ENCODE data around the gene DAAM2.

Gene DAAM2

GRCh38 chr6:39930540-39930939 is 138.4 kb downstream of the DAAM2 start:
- DNase-seq (ENCODE audit: low read depth in 2 of 2): no peak

GRCh38 chr6:39931607-39932006 is 139.4 kb downstream of the DAAM2 start:
- DNase-seq (ENCODE audit: low read depth in 2 of 2): no peak

- DNase-seq (ENCODE audit: low read depth in 2 of 2): no peak
Observed at GRCh38 chr6:39932386-39932910, 140.3 kb downstream of the DAAM2 start.

- no peak for DNase-seq (ENCODE audit: low read depth in 2 of 2)
Observed at GRCh38 chr6:39933669-39934130, 141.5 kb downstream of the DAAM2 start.

GRCh38 chr6:39934131-39934757 is 142.1 kb downstream of the DAAM2 start, which contains the start of gene MOCS1:
Gene MOCS1 (minus strand): TSS chr6:39934462. CDS start chr6:39934417, 45 bp downstream.
- peak; percentile 25 to 36 for DNase-seq (ENCODE audit: low read depth in 2 of 2)

GRCh38 chr6:39935241-39935640 is 143.1 kb downstream of the DAAM2 start:
- no peak for DNase-seq (ENCODE audit: low read depth in 2 of 2)

GRCh38 chr6:39936857-39937256 is 144.7 kb downstream of the DAAM2 start:
- no peak for DNase-seq (ENCODE audit: low read depth in 2 of 2)

GRCh38 chr6:39937686-39938333 is 145.6 kb downstream of the DAAM2 start:
- DNase-seq (ENCODE audit: low read depth in 2 of 2): no peak

- DNase-seq (ENCODE audit: low read depth in 2 of 2): no peak
Observed at GRCh38 chr6:39938773-39939654, 146.8 kb downstream of the DAAM2 start.

- DNase-seq (ENCODE audit: low read depth in 2 of 2): no peak
Observed at GRCh38 chr6:39941138-39941537, 149.0 kb downstream of the DAAM2 start.

GRCh38 chr6:39941820-39942219 is 149.6 kb downstream of the DAAM2 start:
- no peak for DNase-seq (ENCODE audit: low read depth in 2 of 2)

GRCh38 chr6:39942903-39943580 is 150.9 kb downstream of the DAAM2 start:
- DNase-seq (ENCODE audit: low read depth in 2 of 2): no peak

- no peak for DNase-seq (ENCODE audit: low read depth in 2 of 2)
Observed at GRCh38 chr6:39945626-39946025, 153.4 kb downstream of the DAAM2 start.

- DNase-seq (ENCODE audit: low read depth in 2 of 2): no peak
Observed at GRCh38 chr6:39947611-39948068, 155.5 kb downstream of the DAAM2 start.

GRCh38 chr6:39948199-39948791 is 156.1 kb downstream of the DAAM2 start:
- no peak for DNase-seq (ENCODE audit: low read depth in 2 of 2)

- DNase-seq (ENCODE audit: low read depth in 2 of 2): no peak
Observed at GRCh38 chr6:39950125-39950720, 158.0 kb downstream of the DAAM2 start.

GRCh38 chr6:39951191-39951590 is 159.0 kb downstream of the DAAM2 start:
- DNase-seq (ENCODE audit: low read depth in 2 of 2): no peak

GRCh38 chr6:39951716-39952115 is 159.5 kb downstream of the DAAM2 start:
- DNase-seq (ENCODE audit: low read depth in 2 of 2): no peak

GRCh38 chr6:39952167-39952566 is 160.0 kb downstream of the DAAM2 start:
- no peak for DNase-seq (ENCODE audit: low read depth in 2 of 2)

- DNase-seq (ENCODE audit: low read depth in 2 of 2): no peak
Observed at GRCh38 chr6:39953076-39953618, 161.0 kb downstream of the DAAM2 start.

All from stimulated activated CD8-positive, alpha-beta memory T cell treated with anti-CD3 and anti-CD28 coated beads, Interleukin-15, amount 100 ng/mL, for 48 hours (primary cell).